K562 (cell line): Measurements from ENCODE around the gene ATXN7L1. TPM values are rescaled to one million over a fixed set of nuclear protein-coding genes. Genes with fewer than 3 reads are reported as not detected.

Experiments used
- ATAC-seq: fragments of 200-7000 bp; cut with Tn5 transposase; 3 replicates; pipeline ENCODE4 v1.9.1; 2020; ENCODE audit warnings: moderate library complexity
- BruUV-seq: library from RNA; stranded (reverse); fragments of 400-500 nt; replicated peaks from 2 replicates; lab custom pipeline; 2021; lab: Mats Ljungman, UMichigan
- CTCF ChIA-PET: fragments of 300-600 bp; formaldehyde crosslinking; extraction: SDS; loops from one replicate; lab custom pipeline; 2021; ENCODE audit warnings: low intra/inter-chr PET ratio; lab: Yijun Ruan, JAX
- POLR2A ChIA-PET: fragments of 300-600, 350-650 bp; sonication (Branson Sonifier 250); formaldehyde crosslinking; extraction: SDS; loops from one replicate; lab custom pipeline; 2021; ENCODE audit warnings: antibody characterized with exemption, inconsistent platforms; lab: Yijun Ruan, JAX
- DNase-seq, 4 experiments: peaks; one replicate each; pipeline versions ENCODE4 v3.0.0 to v3.0.0-alpha.2; 2011 to 2018; ENCODE audit warnings: low spot score in 3 of 4, mixed read lengths in 3 of 4; ENCODE audit errors: extremely low read depth in 1 of 4
- FAIRE-seq: peaks from 2 replicates; lab custom pipeline; 2011; peaks lifted over from hg19 to GRCh38; lab: Jason Lieb, UNC
- H2AFZ ChIP-seq: 2 replicates; pipeline ENCODE4 v1.6.0; 2011; ENCODE audit warnings: low read depth, low read length, control low read depth, inconsistent platforms
- H3K27ac ChIP-seq: fragments of 200-600 bp; 3 replicates; pipeline ENCODE4 v1.8.0; 2011; ENCODE audit warnings: low read depth, mild to moderate bottlenecking, control low read depth, inconsistent platforms, low read length, moderate library complexity, mixed read lengths; ENCODE audit errors: extremely low read depth
- H3K27me3 ChIP-seq, 2 experiments: fragments of 300-600 bp in 1 of 2; 2 replicates in 1 of 2; 3 replicates in 1 of 2; pipeline versions ENCODE4 v1.6.0 to v1.8.0; 2011; ENCODE audit warnings: inconsistent platforms in 2 of 2, low read length in 2 of 2, mild to moderate bottlenecking in 1 of 2, mixed read lengths in 1 of 2, moderate library complexity in 1 of 2; ENCODE audit not compliant: control insufficient read depth in 2 of 2, insufficient read depth in 2 of 2
- H3K36me3 ChIP-seq: fragments of 300-600 bp; 3 replicates; pipeline ENCODE4 v1.8.0; 2011; ENCODE audit warnings: mild to moderate bottlenecking, low read length, inconsistent platforms; ENCODE audit not compliant: control insufficient read depth, insufficient read depth
- H3K4me1 ChIP-seq, 2 experiments: fragments of 200-600 bp in 1 of 2; replicated peaks in 1 of 2; 2 replicates in 1 of 2; 3 replicates in 1 of 2; pipeline versions ENCODE4 v1.5.1 to v1.8.0; 2011; ENCODE audit warnings: inconsistent platforms in 2 of 2, low read length in 2 of 2, mild to moderate bottlenecking in 1 of 2, mixed read lengths in 1 of 2, moderate library complexity in 1 of 2; ENCODE audit not compliant: control insufficient read depth in 2 of 2, insufficient read depth in 2 of 2
- H3K4me2 ChIP-seq: 2 replicates; pipeline ENCODE4 v1.6.1; 2011; ENCODE audit warnings: low read length, control low read depth, inconsistent platforms, mixed read lengths; ENCODE audit not compliant: insufficient read depth
- H3K4me3 ChIP-seq: fragments of 200-600 bp; sonication (generic), shearing (Covaris generic); 2 replicates; pipeline ENCODE4 v1.5.1; 2016; ENCODE audit warnings: control low read depth, inconsistent platforms
- H3K79me2 ChIP-seq: fragments of 200-600 bp; 3 replicates; pipeline ENCODE4 v1.8.0; 2011; ENCODE audit warnings: low read length, inconsistent platforms; ENCODE audit not compliant: control insufficient read depth, insufficient read depth
- H3K9ac ChIP-seq, 2 experiments: 2 replicates each; pipeline versions ENCODE4 v1.6.0 to v1.6.1; 2011; ENCODE audit warnings: low read depth in 2 of 2, low read length in 2 of 2, control low read depth in 1 of 2, inconsistent platforms in 1 of 2, mild to moderate bottlenecking in 1 of 2, mixed read lengths in 1 of 2; ENCODE audit not compliant: insufficient read depth in 1 of 2
- H3K9me1 ChIP-seq: one replicate; pipeline ENCODE4 v1.6.0; 2011; ENCODE audit warnings: inconsistent platforms, mild to moderate bottlenecking, low read length, moderate library complexity; ENCODE audit not compliant: control insufficient read depth, insufficient read depth
- H3K9me3 ChIP-seq: replicated peaks from 2 replicates; pipeline ENCODE4 v1.5.1; 2011; ENCODE audit warnings: low read depth, low read length, inconsistent platforms; ENCODE audit not compliant: control insufficient read depth, insufficient read depth
- H4K20me1 ChIP-seq: replicated peaks from 2 replicates; pipeline ENCODE4 v1.6.1; 2011; ENCODE audit warnings: low read length, inconsistent platforms, mixed read lengths; ENCODE audit not compliant: control insufficient read depth, insufficient read depth
- ASH1L ChIP-seq: fragments of 450-650 bp; IDR thresholded peaks from 2 replicates; pipeline ENCODE4 v1.6.1; 2018; ENCODE audit warnings: borderline replicate concordance, mild to moderate bottlenecking, low read depth; ENCODE audit not compliant: partially characterized antibody
- KLF6 ChIP-seq: fragments of 250-450 bp; sonication (Bioruptor Pico); IDR thresholded peaks from 2 replicates; pipeline ENCODE4 v1.4.0; 2020; ENCODE audit warnings: mild to moderate bottlenecking, moderate library complexity, borderline replicate concordance
- NR1H2 ChIP-seq: sonication (generic); formaldehyde crosslinking; IDR thresholded peaks from 2 replicates; pipeline ENCODE4 v1.4.0; 2020; ENCODE audit warnings: mild to moderate bottlenecking, missing genetic modification reagents
- NR2C2 ChIP-seq, 2 experiments: fragments of 200-800 bp in 1 of 2; sonication (Bioruptor generic) in 1 of 2; sonication (generic) in 1 of 2; formaldehyde crosslinking in 1 of 2; IDR thresholded peaks; 2 replicates each; pipeline versions ENCODE4 v1.6.1 to v1.8.0; 2016 to 2022; ENCODE audit warnings: mild to moderate bottlenecking in 1 of 2, missing compliant biosample characterization in 1 of 2, missing genetic modification characterization in 1 of 2, missing genetic modification reagents in 1 of 2
- POLR2AphosphoS5 ChIP-seq: IDR thresholded peaks from 2 replicates; pipeline ENCODE4 v1.6.1; 2011; ENCODE audit warnings: mild to moderate bottlenecking, low read depth, low read length, moderate library complexity; ENCODE audit not compliant: control insufficient read depth, insufficient read depth
- RAD51 ChIP-seq: fragments of 450-650 bp; IDR thresholded peaks from 2 replicates; pipeline ENCODE4 v1.7.1; 2016; ENCODE audit warnings: low read depth, mild to moderate bottlenecking, borderline replicate concordance
- ZNF766 ChIP-seq: fragments of 200-800 bp; sonication (Bioruptor generic); conservative IDR thresholded peaks from 2 replicates; pipeline ENCODE4 v1.6.1; 2016; ENCODE audit warnings: missing genetic modification characterization, missing compliant biosample characterization
- WGBS: fragments of 100-300 bp; shearing (Covaris generic); methylation state at CpG from one replicate; pipeline ENCODE4 v1.1.6; 2016; ENCODE audit warnings: low coverage, mixed read lengths; ENCODE audit not compliant: insufficient coverage; ENCODE audit errors: missing lambda C conversion rate; 5-methylcytosine and 5-hydroxymethylcytosine counted together
- in situ Hi-C: fragments of 300-500 bp; cut with MboI; formaldehyde crosslinking; loops from 4 replicates; pipeline ENCODE4 v1.15.0; 2018; ENCODE audit warnings: inconsistent platforms, mixed read lengths
- intact Hi-C: fragments of 100-400 bp; cut with micrococcal nuclease; formaldehyde crosslinking; loops from 2 replicates; pipeline ENCODE4 v1.14.2; 2022
- polyA plus RNA-seq, 8 experiments: library from polyadenylated mRNA; depleted of rRNA in 4 of 8; stranded (reverse) in 5 of 8; unstranded in 3 of 8; fragments of >200 nt; fragmentation: Nextera tagmentation in 2 of 8; fragmentation: Illumina TruSeq in 1 of 8; extraction: Ambion mirVana in 2 of 8; extraction: Trizol in 1 of 8; gene quantifications; 2 replicates each; pipeline versions ENCODE4 v1.2.1 to v1.2.3, GENCODE V29; 2011 to 2014; ENCODE audit warnings: inconsistent platforms in 1 of 8, missing spikeins in 1 of 8
- total RNA-seq, 7 experiments: library from RNA; depleted of rRNA in 6 of 7; stranded (reverse); fragments of >200 nt in 6 of 7; fragmentation: Illumina TruSeq in 2 of 7; extraction: Trizol in 2 of 7; gene quantifications; 2 replicates each; pipeline versions ENCODE4 v1.2.1 to v1.2.3, GENCODE V29; 2011 to 2021; ENCODE audit warnings: low replicate concordance in 1 of 7
- TF ChIP-seq, protein P1 (sequence below): fragments of 250-450 bp; sonication (Bioruptor Pico); IDR thresholded peaks from 2 replicates; pipeline ENCODE4 v1.5.0; 2021; ENCODE audit warnings: mild to moderate bottlenecking, moderate library complexity
- TF ChIP-seq, protein P2 (sequence below): fragments of 450-650 bp; formaldehyde crosslinking; IDR thresholded peaks from 2 replicates; pipeline ENCODE4 v1.4.0; 2022; ENCODE audit warnings: missing genetic modification characterization
- TF ChIP-seq, protein P3 (sequence below), 3 experiments: fragments of 200-800 bp in 1 of 3; sonication (Bioruptor generic) in 1 of 3; sonication (generic) in 1 of 3; formaldehyde crosslinking in 1 of 3; IDR thresholded peaks; 2 replicates each; pipeline versions ENCODE4 v1.6.1 to v1.8.0; 2016 to 2022; ENCODE audit warnings: mild to moderate bottlenecking in 2 of 3, missing compliant biosample characterization in 2 of 3, missing genetic modification characterization in 2 of 3, missing genetic modification reagents in 1 of 3
- TF ChIP-seq, protein P4 (sequence below): fragments of 250-450 bp; sonication (Bioruptor Pico); IDR thresholded peaks from 2 replicates; pipeline ENCODE4 v1.8.0; 2021; ENCODE audit warnings: moderate library complexity, mild to moderate bottlenecking, inconsistent platforms

ATXN7L1 gene
- total and polyA plus RNA-seq, 9 of the 15 experiments (the other 6 are each of a cell fraction or from before 2014, with no cell fraction given) = 6.6 to 13.7 (median 10.7) TPM

DNA sequence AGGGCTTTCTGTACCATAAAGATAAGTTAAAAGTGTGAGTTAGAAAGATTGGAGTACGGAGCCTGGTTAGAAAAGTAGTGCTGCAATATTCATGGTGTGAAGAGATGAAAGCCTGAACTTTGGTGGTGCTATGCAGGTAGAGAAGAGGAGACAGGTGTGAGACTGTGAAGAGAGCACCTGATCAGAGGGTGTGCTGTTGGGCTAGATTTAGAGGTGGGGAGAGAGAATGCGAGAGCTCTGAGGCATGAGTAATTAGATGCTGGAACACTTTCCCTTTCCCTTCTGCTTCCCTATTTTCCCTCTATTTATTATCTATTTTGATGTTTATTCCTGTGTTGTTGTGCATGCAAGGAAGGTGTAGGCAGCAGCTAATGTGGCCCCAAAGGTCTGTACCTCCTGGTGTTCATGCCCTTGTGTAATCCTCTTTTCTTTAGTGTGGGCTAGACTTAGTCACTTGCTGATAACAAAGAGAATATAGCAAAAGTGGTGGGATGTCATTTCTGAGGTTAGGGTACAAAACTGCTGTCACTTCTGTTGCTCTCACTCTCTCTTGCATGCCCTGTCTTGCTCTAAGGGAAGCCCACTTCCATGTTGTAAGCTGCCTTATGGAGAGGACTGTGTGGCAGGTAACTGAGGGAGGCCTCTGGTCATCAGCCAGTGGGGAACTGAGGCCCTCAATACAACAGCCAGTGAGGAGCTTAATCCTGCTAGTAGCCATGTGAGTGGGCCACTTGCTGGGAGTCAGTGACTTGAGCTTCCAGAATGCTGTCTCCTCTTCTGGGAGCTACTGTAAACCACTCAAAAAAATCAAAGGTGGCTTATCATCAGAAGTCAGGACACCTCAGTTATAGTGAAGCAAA, 2.6 kb upstream of the ATXN7L1 start:
- no peak overlapping the region for H3K4me2 ChIP-seq
- intact Hi-C loops (loop anchor here (5.0 kb wide), 1 partner anchor 112 kb away; no protein-coding TSS in a partner anchor), in situ Hi-C loops (no loop called here)
- no peaks in the 10 kb centered on the region for H3K9me3 ChIP-seq
- H3K79me2 ChIP-seq = peaks cover 4% of the 10 kb centered on the region; the same call in 2 of the 3 replicates
- H3K27ac ChIP-seq = no peak overlapping the region
- no peaks in the 10 kb centered on the region for H4K20me1 ChIP-seq
- FAIRE-seq (no peak), ATAC-seq (no peak), DNase-seq (no peak)
- no peak overlapping the region for H2AFZ ChIP-seq
- ChIA-PET POLR2A (interaction anchor here (0.6 to 2.4 kb wide), 8 partner anchors 9 to 149 kb away, joined by 3 to 7 read pairs (median 4); no protein-coding TSS in a partner anchor), CTCF (no interaction called here)
- H3K4me1 ChIP-seq = peaks cover 7 to 14% of the 10 kb centered on the region in 2 experiments; a peak in 4 of 5 replicates
- H3K36me3 ChIP-seq = no peaks in the 10 kb centered on the region
- 10% methylated on average over 2 of the region's 2 CpGs for WGBS
- H3K9ac ChIP-seq = no peak overlapping the region
- H3K27me3 ChIP-seq = peaks cover 26 to 29% of the 10 kb centered on the region in 2 experiments
- no peak overlapping the region for H3K4me3 ChIP-seq
- BruUV-seq = no TSS peak
- no peaks in the 10 kb centered on the region for H3K9me1 ChIP-seq
- TF ChIP-seq KLF6 = no peak
- TF ChIP-seq, protein P1, sequence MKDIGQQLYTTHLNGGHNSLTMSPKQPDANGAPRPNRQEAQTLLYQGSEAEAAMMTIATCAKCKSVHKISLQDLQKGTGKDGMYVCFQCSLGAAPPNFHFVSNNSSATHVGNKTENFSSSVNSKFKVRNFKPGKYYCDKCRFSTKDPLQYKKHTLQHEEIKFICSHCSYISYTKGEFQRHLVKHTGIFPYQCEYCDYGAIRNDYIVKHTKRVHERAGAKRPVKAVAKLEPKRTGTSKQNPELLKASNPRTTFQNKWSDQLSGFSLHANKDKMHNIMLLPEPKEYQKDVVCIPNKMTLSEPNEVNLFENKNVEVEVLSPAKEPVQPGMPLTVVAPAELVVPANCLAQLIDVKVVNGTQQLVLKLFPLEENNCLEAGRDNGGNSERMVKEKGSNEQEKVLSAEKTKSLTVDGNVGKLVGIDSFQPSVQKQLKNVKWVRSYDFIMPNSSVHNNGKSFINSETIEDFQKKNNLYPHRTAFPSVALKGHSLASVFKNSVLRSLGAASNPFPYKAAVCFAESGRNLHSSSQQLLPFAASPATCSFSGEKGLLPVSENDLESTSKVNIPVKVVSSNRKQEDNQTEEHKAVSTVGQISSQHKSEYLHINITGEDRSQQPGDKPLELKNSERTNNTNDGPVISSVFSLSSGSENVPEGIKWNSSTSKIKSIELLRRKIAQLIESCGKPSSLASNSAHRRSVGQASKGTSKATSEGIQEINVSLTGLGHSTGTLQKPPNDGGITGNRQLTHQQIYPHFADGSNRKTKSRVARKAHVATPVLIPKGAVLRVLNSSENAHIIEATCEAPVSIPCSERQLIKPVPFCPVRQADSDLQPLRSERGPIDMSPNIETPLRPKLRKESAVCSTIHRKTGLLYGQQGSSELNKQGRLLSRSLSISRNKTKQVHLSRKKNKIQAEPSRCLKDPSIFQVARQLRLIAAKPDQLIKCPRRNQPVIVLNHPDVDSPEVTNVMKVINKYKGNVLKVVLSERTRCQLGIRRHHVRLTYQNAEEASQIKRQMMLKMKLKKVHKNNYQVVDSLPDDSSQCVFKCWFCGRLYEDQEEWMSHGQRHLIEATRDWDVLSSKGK (CRISPR knock-in tag) = no peak
- no peak for TF ChIP-seq ZNF766 (CRISPR knock-in tag)
- TF ChIP-seq, protein P2, sequence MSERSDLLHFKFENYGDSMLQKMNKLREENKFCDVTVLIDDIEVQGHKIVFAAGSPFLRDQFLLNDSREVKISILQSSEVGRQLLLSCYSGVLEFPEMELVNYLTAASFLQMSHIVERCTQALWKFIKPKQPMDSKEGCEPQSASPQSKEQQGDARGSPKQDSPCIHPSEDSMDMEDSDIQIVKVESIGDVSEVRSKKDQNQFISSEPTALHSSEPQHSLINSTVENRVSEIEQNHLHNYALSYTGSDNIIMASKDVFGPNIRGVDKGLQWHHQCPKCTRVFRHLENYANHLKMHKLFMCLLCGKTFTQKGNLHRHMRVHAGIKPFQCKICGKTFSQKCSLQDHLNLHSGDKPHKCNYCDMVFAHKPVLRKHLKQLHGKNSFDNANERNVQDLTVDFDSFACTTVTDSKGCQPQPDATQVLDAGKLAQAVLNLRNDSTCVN (CRISPR knock-in tag) = no peak
- TF ChIP-seq, protein P3, sequence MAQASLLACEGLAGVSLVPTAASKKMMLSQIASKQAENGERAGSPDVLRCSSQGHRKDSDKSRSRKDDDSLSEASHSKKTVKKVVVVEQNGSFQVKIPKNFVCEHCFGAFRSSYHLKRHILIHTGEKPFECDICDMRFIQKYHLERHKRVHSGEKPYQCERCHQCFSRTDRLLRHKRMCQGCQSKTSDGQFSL (CRISPR knock-in tag; IDR thresholded peaks at IDR 0.05) = no peak
- TF ChIP-seq, protein P3 (tag; IDR thresholded peaks at IDR 0.05) = no peak
- TF ChIP-seq, protein P4, sequence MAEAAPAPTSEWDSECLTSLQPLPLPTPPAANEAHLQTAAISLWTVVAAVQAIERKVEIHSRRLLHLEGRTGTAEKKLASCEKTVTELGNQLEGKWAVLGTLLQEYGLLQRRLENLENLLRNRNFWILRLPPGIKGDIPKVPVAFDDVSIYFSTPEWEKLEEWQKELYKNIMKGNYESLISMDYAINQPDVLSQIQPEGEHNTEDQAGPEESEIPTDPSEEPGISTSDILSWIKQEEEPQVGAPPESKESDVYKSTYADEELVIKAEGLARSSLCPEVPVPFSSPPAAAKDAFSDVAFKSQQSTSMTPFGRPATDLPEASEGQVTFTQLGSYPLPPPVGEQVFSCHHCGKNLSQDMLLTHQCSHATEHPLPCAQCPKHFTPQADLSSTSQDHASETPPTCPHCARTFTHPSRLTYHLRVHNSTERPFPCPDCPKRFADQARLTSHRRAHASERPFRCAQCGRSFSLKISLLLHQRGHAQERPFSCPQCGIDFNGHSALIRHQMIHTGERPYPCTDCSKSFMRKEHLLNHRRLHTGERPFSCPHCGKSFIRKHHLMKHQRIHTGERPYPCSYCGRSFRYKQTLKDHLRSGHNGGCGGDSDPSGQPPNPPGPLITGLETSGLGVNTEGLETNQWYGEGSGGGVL (CRISPR knock-in tag) = no peak
- no peak for TF ChIP-seq POLR2AphosphoS5
- TF ChIP-seq RAD51 = no peak
- TF ChIP-seq NR2C2 (CRISPR knock-in tag; IDR thresholded peaks at IDR 0.05) = no peak
- TF ChIP-seq NR2C2 (tag; IDR thresholded peaks at IDR 0.05) = no peak
- no peak for TF ChIP-seq NR1H2 (CRISPR knock-in tag)
- TF ChIP-seq ASH1L = no peak
